GM19467 (cell line): Measurements from ENCODE around the gene ATP6V1B1.

ENCODE experiments used
- ATAC-seq: cut with Tn5 transposase; IDR thresholded peaks from one replicate; pipeline ENCODE4 v1.9.1; 2021; ENCODE audit warnings: mild to moderate bottlenecking, moderate library complexity; ENCODE audit not compliant: unreplicated experiment

The ATP6V1B1 gene

GRCh38 chr2:70943205-70943871, 7.6 kb downstream of the ATP6V1B1 start:
- ATAC-seq, result no peak

GRCh38 chr2:70944111-70944690, 8.5 kb downstream of the ATP6V1B1 start:
- no peak for ATAC-seq

- no peak for ATAC-seq
Measured at GRCh38 chr2:70946832-70947442, 11.2 kb downstream of the ATP6V1B1 start.

GRCh38 chr2:70947556-70948184, 12.0 kb downstream of the ATP6V1B1 start:
- no peak for ATAC-seq

GRCh38 chr2:70948337-70949003, 12.8 kb downstream of the ATP6V1B1 start:
- ATAC-seq, result no peak

- ATAC-seq, result no peak
Measured at GRCh38 chr2:70949086-70949485, 13.4 kb downstream of the ATP6V1B1 start.

GRCh38 chr2:70954886-70955285, 19.2 kb downstream of the ATP6V1B1 start:
- no peak for ATAC-seq

- ATAC-seq, result no peak
Measured at GRCh38 chr2:70956141-70956540, 20.4 kb downstream of the ATP6V1B1 start.

- no peak for ATAC-seq
Measured at GRCh38 chr2:70957798-70958197, 22.1 kb downstream of the ATP6V1B1 start.

GRCh38 chr2:70958759-70959158, 23.1 kb downstream of the ATP6V1B1 start:
- ATAC-seq, result no peak

GRCh38 chr2:70959271-70959761, 23.6 kb downstream of the ATP6V1B1 start:
- no peak for ATAC-seq

- no peak for ATAC-seq
Measured at GRCh38 chr2:70959851-70960832, 24.4 kb downstream of the ATP6V1B1 start.

GRCh38 chr2:70960833-70961647, 25.3 kb downstream of the ATP6V1B1 start:
- no peak for ATAC-seq

GRCh38 chr2:70961648-70961994, 25.9 kb downstream of the ATP6V1B1 start:
- ATAC-seq, result no peak

- ATAC-seq, result no peak
Measured at GRCh38 chr2:70962211-70962884, 26.6 kb downstream of the ATP6V1B1 start.

- ATAC-seq, result no peak
Measured at GRCh38 chr2:70962885-70963878, 27.5 kb downstream of the ATP6V1B1 start.

- no peak for ATAC-seq
Measured at GRCh38 chr2:70964133-70964532, 28.4 kb downstream of the ATP6V1B1 start.
